Erythroblast (primary cell): ENCODE data around the gene L3MBTL4.

ENCODE experiments used
- GATA1 ChIP-seq: IDR thresholded peaks from 2 replicates; pipeline ENCODE4 v1.6.1; 2011; ENCODE audit warnings: low read depth, mild to moderate bottlenecking, control low read depth, low read length, moderate library complexity
- POLR2A ChIP-seq: IDR thresholded peaks from 2 replicates; pipeline ENCODE4 v1.6.1; 2011; ENCODE audit warnings: mild to moderate bottlenecking, low read length

GRCh38 chr18:5979176-5979888 lies 435.4 kb downstream of the L3MBTL4 start:
- TF ChIP-seq POLR2A: no peak
- TF ChIP-seq GATA1: no peak
